Suprapubic skin (tissue), 4 donors: ENCODE results near the gene ETS2. TPM values are rescaled to one million over a fixed set of nuclear protein-coding genes. Genes with fewer than 3 reads are reported as not detected.
"Not testable (repeated sequence)": the region's sequence is repeated elsewhere in the genome, so short reads cannot be mapped to it uniquely, and the experiment has no call there.

Experiments used
- DNase-seq, 2 donors: peaks; one replicate each; pipeline ENCODE4 v3.0.0-alpha.2; 2019; ENCODE audit warnings: low spot score in 2 of 2
- H3K27ac ChIP-seq: fragments of 200-600 bp; sonication (generic); one replicate; pipeline ENCODE4 v1.5.1; 2019
- H3K27me3 ChIP-seq: fragments of 200-600 bp; sonication (generic); one replicate; pipeline ENCODE4 v1.5.1; 2019
- H3K36me3 ChIP-seq: fragments of 200-600 bp; sonication (generic); one replicate; pipeline ENCODE4 v1.5.1; 2019
- H3K4me1 ChIP-seq: fragments of 200-600 bp; sonication (generic); one replicate; pipeline ENCODE4 v1.5.1; 2019
- H3K4me3 ChIP-seq: fragments of 200-600 bp; sonication (generic); one replicate; pipeline ENCODE4 v1.5.1; 2019; ENCODE audit warnings: mild to moderate bottlenecking
- H3K9me3 ChIP-seq: fragments of 200-600 bp; sonication (generic); one replicate; pipeline ENCODE4 v1.5.1; 2019
- CTCF ChIP-seq, 2 donors: fragments of 200-600 bp in 1 of 2; fragments of 450-650 bp in 1 of 2; sonication (generic) in 1 of 2; IDR thresholded peaks; one replicate each; pipeline ENCODE4 v1.5.1; 2016 to 2019; ENCODE audit warnings: antibody characterized with exemption in 2 of 2, mild to moderate bottlenecking in 1 of 2, moderate library complexity in 1 of 2
- EP300 ChIP-seq: sonication (generic); formaldehyde crosslinking; IDR thresholded peaks from one replicate; pipeline ENCODE4 v1.6.1; 2017; ENCODE audit warnings: antibody characterized with exemption
- POLR2A ChIP-seq, 2 donors: fragments of 450-650 bp; IDR thresholded peaks; one replicate each; pipeline ENCODE4 v1.6.1; 2017; ENCODE audit warnings: antibody characterized with exemption in 2 of 2, mild to moderate bottlenecking in 2 of 2, moderate library complexity in 2 of 2
- POLR2AphosphoS5 ChIP-seq, 3 donors: sonication (generic); formaldehyde crosslinking; IDR thresholded peaks; one replicate each; pipeline ENCODE4 v1.6.1; 2017; ENCODE audit warnings: antibody characterized with exemption in 3 of 3
- whole genome bisulfite sequencing: methylation state at CpG from one replicate; pipeline ENCODE4 v1.1.5; 2018; 5-methylcytosine and 5-hydroxymethylcytosine counted together
- total RNA-seq, 4 donors: library from RNA; depleted of rRNA; stranded (reverse); fragments of >200 nt; gene quantifications; one replicate each; pipeline ENCODE4 v1.1.0, GENCODE V29; 2016

The ETS2 gene
- total RNA-seq, 4 donors from 2014 or later = 198 to 510 (median 416) TPM

GRCh38 chr21:38841472-38841871 lies 35.7 kb downstream of the ETS2 start:
- no peaks in the 10 kb centered on the region for H3K27me3 ChIP-seq
- no peak overlapping the region for H3K27ac ChIP-seq
- 70% methylated on average over 2 of the region's 2 CpGs for WGBS
- no peaks in the 10 kb centered on the region for H3K9me3 ChIP-seq
- peaks cover 24% of the 10 kb centered on the region for H3K4me1 ChIP-seq
- no peaks in the 10 kb centered on the region for H3K36me3 ChIP-seq
- no peak for TF ChIP-seq CTCF (IDR thresholded peaks at IDR 0.05)
- no peak for TF ChIP-seq POLR2A (IDR thresholded peaks at IDR 0.05)
- TF ChIP-seq EP300 = no peak
- no peak for TF ChIP-seq POLR2AphosphoS5 (IDR thresholded peaks at IDR 0.05)
- no peak for DNase-seq
- no peak overlapping the region for H3K4me3 ChIP-seq

- DNase-seq = no peak
- peaks cover 25% of the 10 kb centered on the region for H3K4me1 ChIP-seq
- no peak overlapping the region for H3K4me3 ChIP-seq
- H3K9me3 ChIP-seq = no peaks in the 10 kb centered on the region
- no peak overlapping the region for H3K27ac ChIP-seq
- no peaks in the 10 kb centered on the region for H3K36me3 ChIP-seq
- 83% methylated on average over 4 of the region's 4 CpGs for WGBS
- no peak for TF ChIP-seq POLR2AphosphoS5 (IDR thresholded peaks at IDR 0.05)
- H3K27me3 ChIP-seq = no peaks in the 10 kb centered on the region
These were observed 36.4 kb downstream of the ETS2 start for GRCh38 chr21:38842079-38842478.

- Histone ChIP-seq H3K27ac (no peak overlapping the region), H3K27me3 (no peaks in the 10 kb centered on the region), H3K36me3 (no peaks in the 10 kb centered on the region), H3K9me3 (no peaks in the 10 kb centered on the region), H3K4me3 (no peak overlapping the region), H3K4me1 (peaks cover 38% of the 10 kb centered on the region)
- no peak for TF ChIP-seq EP300
- TF ChIP-seq POLR2AphosphoS5 (IDR thresholded peaks at IDR 0.05) = no peak
- TF ChIP-seq CTCF (IDR thresholded peaks at IDR 0.05) = no peak
- TF ChIP-seq POLR2A (IDR thresholded peaks at IDR 0.05) = no peak
- WGBS = 91% methylated on average over 5 of the region's 5 CpGs
- DNase-seq = no peak
These were observed 37.6 kb downstream of the ETS2 start for GRCh38 chr21:38843379-38843778.

GRCh38 chr21:38843806-38844503 lies 38.2 kb downstream of the ETS2 start:
- Histone ChIP-seq H3K27me3 (no peaks in the 10 kb centered on the region), H3K9me3 (no peaks in the 10 kb centered on the region), H3K4me3 (no peak overlapping the region), H3K36me3 (no peaks in the 10 kb centered on the region), H3K4me1 (peaks cover 39% of the 10 kb centered on the region), H3K27ac (no peak overlapping the region)
- no peak for DNase-seq
- 91% methylated on average over 4 of the region's 4 CpGs for WGBS
- TF ChIP-seq EP300 (no peak), POLR2A (IDR thresholded peaks at IDR 0.05) (no peak), CTCF (IDR thresholded peaks at IDR 0.05) (no peak), POLR2AphosphoS5 (IDR thresholded peaks at IDR 0.05) (no peak)

GRCh38 chr21:38845374-38845773 lies 39.6 kb downstream of the ETS2 start:
- H3K9me3 ChIP-seq, DNase-seq, H3K27me3 ChIP-seq, H3K36me3 ChIP-seq, H3K27ac ChIP-seq, H3K4me3 ChIP-seq: not testable (repeated sequence)
- H3K4me1 ChIP-seq = peaks cover 25% of the 10 kb centered on the region
- WGBS = 98% methylated on average over 2 of the region's 2 CpGs

GRCh38 chr21:38847556-38847955 lies 41.8 kb downstream of the ETS2 start:
- Histone ChIP-seq H3K27me3 (no peaks in the 10 kb centered on the region), H3K9me3 (no peaks in the 10 kb centered on the region), H3K4me3 (no peak overlapping the region), H3K4me1 (peaks cover 19% of the 10 kb centered on the region), H3K27ac (no peak overlapping the region), H3K36me3 (no peaks in the 10 kb centered on the region)
- no peak for DNase-seq
- no peak for TF ChIP-seq POLR2AphosphoS5 (IDR thresholded peaks at IDR 0.05)
- TF ChIP-seq CTCF (IDR thresholded peaks at IDR 0.05) = no peak
- TF ChIP-seq EP300 = no peak
- TF ChIP-seq POLR2A (IDR thresholded peaks at IDR 0.05) = no peak
- 69% methylated on average over 7 of the region's 7 CpGs for WGBS
